Naive thymus-derived CD8-positive, alpha-beta T cell (primary cell): ENCODE measurements around the gene LIME1. TPM values are rescaled to one million over a fixed set of nuclear protein-coding genes. Genes with fewer than 3 reads are reported as not detected.
A peak's percentile ranks its signal among the peaks of the same experiment; 100 is the strongest.

Experiments used
- ATAC-seq, 2 donors: fragments of 150-1000 bp; cut with Tn5 transposase in 1 of 2; sonication (Bioruptor Pico), chemical (Tn5 transposase) in 1 of 2; 1 replicate in 1 of 2; 2 replicates in 1 of 2; pipeline ENCODE4 v1.10.0; 2021; ENCODE audit warnings: mild to moderate bottlenecking in 2 of 2, moderate library complexity in 2 of 2
- POLR2A ChIA-PET: fragments of 350-600 bp; sonication (Branson Sonifier 250); formaldehyde crosslinking; loops from one replicate; lab custom pipeline; 2021; ENCODE audit warnings: antibody characterized with exemption; lab: Charles Lee
- DNase-seq, 10 donors: peaks; one replicate each; pipeline versions ENCODE4 v3.0.0 to v3.0.0-alpha.2; 2020 to 2022
- H3K27ac Mint-ChIP-seq, 10 donors: one replicate each; pipeline ENCODE4 v1.8.0; 2020 to 2022; ENCODE audit warnings: mild to moderate bottlenecking in 10 of 10, mixed read lengths in 10 of 10, moderate library complexity in 4 of 10, inconsistent platforms in 1 of 10
- H3K27me3 Mint-ChIP-seq, 5 donors: one replicate each; pipeline ENCODE4 v1.8.0; 2021 to 2022; ENCODE audit warnings: mixed read lengths in 5 of 5
- H3K36me3 Mint-ChIP-seq, 3 donors: one replicate each; pipeline ENCODE4 v1.8.0; 2020 to 2022; ENCODE audit warnings: mixed read lengths in 3 of 3, mild to moderate bottlenecking in 2 of 3, inconsistent platforms in 1 of 3
- H3K4me1 Mint-ChIP-seq, 4 donors: one replicate each; pipeline ENCODE4 v1.8.0; 2021 to 2022; ENCODE audit warnings: mixed read lengths in 4 of 4
- H3K4me3 Mint-ChIP-seq, 10 donors: one replicate each; pipeline ENCODE4 v1.8.0; 2020 to 2022; ENCODE audit warnings: mild to moderate bottlenecking in 10 of 10, mixed read lengths in 10 of 10, moderate library complexity in 6 of 10, inconsistent platforms in 1 of 10
- H3K9me3 Mint-ChIP-seq, 9 donors: one replicate each; pipeline ENCODE4 v1.8.0; 2020 to 2022; ENCODE audit warnings: mixed read lengths in 9 of 9, mild to moderate bottlenecking in 3 of 9, inconsistent platforms in 1 of 9, moderate library complexity in 1 of 9
- polyA plus RNA-seq, 3 donors: library from polyadenylated mRNA; unstranded; fragments of 300-500 nt; fragmentation: Illumina TruSeq; gene quantifications; one replicate each; pipeline ENCODE4 v1.2.3, GENCODE V29; 2021
- total RNA-seq, 8 experiments: library from RNA in 2 of 8; stranded (reverse) in 2 of 8; gene quantifications; one replicate each; pipeline ENCODE4 v1.2.3 and lab custom pipeline; 2021 to 2026

Gene LIME1
- total and polyA plus RNA-seq, 5 experiments from 2014 or later = 95.0 to 292 (median 255) TPM

DNA sequence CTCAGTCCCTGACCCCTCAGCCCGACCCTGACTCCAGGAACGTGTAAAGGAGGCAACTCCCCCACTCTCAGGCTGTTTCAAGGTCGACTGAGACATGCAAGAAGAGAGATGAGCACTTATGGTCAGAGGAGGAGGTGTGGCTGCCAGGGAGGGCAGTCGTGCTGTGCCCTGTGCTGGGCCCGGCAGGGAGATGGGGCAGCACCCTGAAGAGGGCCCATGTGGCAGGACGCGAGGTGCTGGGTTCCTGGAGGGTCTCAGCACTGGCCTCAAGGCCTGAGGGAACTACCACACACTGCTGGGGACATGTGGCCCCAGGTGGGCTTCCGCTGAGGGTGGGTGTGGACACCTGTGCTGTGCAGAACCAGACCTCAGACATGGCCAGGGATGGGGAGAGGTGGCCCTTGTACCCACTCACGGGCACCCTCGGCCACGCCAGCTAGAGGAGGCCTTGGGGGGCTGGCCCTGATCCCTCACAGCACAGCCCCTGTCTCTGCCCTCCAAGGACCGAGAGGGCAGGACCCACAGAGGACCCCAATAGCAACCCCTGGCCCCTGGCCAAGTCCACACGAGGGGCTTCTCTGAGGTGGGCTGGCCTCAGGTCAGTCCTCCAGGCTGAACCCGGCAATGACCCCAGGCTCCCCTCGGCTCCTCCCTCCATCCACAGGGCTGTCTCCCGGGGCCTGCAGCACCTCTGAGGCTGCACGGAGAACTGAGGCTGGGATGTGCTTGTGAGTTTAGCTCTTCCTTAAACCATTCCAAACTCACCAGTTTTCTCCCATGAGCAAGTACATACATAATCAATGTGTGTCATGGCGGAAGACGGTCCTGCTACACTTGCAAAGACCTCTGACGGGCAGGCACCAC lies 11.8 kb downstream of the LIME1 start:
- Mint-ChIP-seq H3K4me3 (no peak overlapping the region), H3K27me3 (no peaks in the 10 kb centered on the region)
- ATAC-seq = no peak

DNA sequence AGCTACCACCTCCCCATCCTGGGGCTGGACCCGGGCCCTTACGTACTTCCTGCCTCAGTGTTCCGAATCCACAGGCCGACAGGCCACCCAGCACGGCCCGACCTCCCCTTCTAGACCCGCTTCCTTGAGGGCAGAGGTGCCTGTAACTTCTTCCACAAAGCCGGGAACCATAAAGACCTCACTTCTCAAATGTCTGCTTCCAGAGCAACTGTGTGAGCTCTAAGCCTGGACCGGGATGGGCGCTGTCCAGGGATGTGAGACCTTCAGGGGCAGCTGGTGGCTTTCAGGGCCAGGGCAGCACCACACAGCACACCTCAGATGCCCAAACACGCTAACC lies 12.4 kb downstream of the LIME1 start:
- Mint-ChIP-seq H3K27ac (peak overlapping the region in 6 of 10 donors; percentile 13 to 92 (median 57)), H3K9me3 (no peaks in the 10 kb centered on the region), H3K4me3 (peak overlapping the region in 1 of 10 donors; percentile 56), H3K27me3 (no peaks in the 10 kb centered on the region), H3K36me3 (peaks cover 0 to under 1% (median 0%) of the 10 kb centered on the region in 3 donors), H3K4me1 (peaks cover 13 to 44% (median 33%) of the 10 kb centered on the region in 4 donors)
- POLR2A ChIA-PET = interaction anchor here (1.5 to 4.5 kb wide), 3 partner anchors 11 to 122 kb away, joined by 5 to 137 read pairs (median 8); partner anchors contain the start of genes ARFRP1, GMEB2, LIME1 and SLC2A4RG
- no peak for DNase-seq
- no peak for ATAC-seq

More for the DNA sequence above, 11.8 kb downstream of the LIME1 start:
- H3K4me1 Mint-ChIP-seq = peaks cover 11 to 44% (median 31%) of the 10 kb centered on the region in 4 donors
- H3K36me3 Mint-ChIP-seq = peaks cover 0 to 6% (median 0%) of the 10 kb centered on the region in 3 donors
- peak overlapping the region in 5 of 10 donors; percentile 13 to 92 (median 62) for H3K27ac Mint-ChIP-seq
- POLR2A ChIA-PET = interaction anchor here (1.0 to 4.5 kb wide), 3 partner anchors 10 to 40 kb away, joined by 3 to 137 read pairs (median 8); partner anchors contain the start of genes ARFRP1, LIME1, SLC2A4RG and ZGPAT
- DNase-seq = no peak
- no peaks in the 10 kb centered on the region for H3K9me3 Mint-ChIP-seq

DNA sequence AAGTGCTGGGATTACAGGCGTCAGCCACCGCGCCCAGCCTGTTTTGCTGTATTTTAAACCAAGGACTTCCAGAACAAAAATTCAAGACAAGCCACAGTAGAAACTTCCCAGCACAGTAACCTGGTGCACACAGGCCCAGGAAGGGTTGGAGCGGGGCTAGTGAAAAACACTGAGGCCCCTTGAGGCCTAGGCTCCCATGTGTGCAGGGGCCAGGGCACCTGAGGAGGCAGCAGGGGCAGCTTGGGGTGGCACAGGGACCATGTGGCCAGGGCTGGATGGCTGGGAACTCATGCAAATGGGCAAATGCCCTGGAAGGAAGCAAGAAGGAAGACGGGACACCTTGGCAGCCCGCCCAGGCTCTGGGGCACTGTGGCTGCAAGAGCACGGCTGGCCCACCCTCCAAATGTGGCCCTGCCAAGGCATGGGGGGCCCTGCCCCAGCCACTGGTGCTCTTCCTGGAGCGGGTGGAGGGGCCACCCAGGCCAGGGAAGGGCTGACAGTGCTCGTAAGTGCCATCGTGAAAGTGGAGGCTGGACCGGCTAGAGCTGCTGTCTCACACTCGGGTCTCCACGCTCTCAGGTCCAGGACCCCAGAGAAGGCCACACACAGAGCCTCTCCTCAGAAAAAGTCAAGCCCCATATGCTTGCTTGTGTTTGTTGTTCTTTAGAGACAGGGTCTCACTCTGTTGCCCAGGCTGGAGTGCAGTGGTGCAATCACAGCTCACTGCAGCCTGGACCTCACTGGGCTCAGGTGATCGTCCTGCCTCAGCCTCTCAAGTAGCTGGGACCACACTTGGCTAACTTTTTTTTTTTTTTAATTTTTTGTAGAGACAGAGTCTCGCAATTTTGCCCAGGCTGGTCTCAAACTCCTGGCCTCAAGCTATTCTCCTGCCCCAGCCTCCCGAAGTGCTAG lies 13.4 kb downstream of the LIME1 start:
- Mint-ChIP-seq H3K27me3 (no peaks in the 10 kb centered on the region), H3K4me3 (peak overlapping the region in 5 of 10 donors; percentile 10 to 72 (median 65)), H3K9me3 (no peaks in the 10 kb centered on the region), H3K4me1 (peaks cover 15 to 46% (median 35%) of the 10 kb centered on the region in 4 donors), H3K27ac (peak overlapping the region in 9 of 10 donors; percentile 22 to 96 (median 83)), H3K36me3 (no peaks in the 10 kb centered on the region)
- ATAC-seq = no peak
- DNase-seq = no peak
- POLR2A ChIA-PET = interaction anchor here (0.9 to 4.5 kb wide), 10 partner anchors 12 to 212 kb away, joined by 3 to 137 read pairs (median 6); partner anchors contain the start of genes ARFRP1, GMEB2, LIME1 and PTK6

DNA sequence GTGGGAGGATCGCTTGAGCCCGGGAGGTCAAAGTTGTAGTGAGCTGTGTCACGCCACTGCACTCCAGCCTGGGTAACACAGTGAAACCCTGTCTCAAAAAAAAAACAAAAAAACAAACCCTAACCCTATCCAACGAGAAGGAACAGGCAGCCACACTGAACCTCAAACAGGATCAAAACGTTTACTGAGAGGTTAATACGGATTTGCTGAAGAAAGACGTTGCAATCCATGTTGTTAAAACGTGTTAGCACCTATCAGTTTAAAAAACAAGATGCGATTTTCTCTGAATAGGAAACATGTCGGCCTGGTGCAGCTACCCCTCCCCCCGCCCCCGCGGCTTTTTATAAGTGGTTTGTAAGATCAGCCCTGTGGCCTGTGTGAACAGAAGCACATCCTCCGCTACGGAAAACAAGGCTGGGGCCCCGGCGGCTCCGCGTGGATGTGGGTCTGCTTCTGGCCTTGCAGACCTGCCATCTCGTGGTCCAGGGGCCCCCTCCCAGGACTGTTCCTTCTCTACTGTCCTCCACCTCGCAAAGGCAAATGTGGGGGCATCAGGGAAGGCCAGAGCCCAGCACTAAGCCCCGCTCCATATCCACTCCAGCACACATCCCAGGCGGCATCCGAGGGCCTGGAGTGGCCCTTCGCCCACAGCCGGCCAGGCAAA lies 14.5 kb downstream of the LIME1 start:
- no peaks in the 10 kb centered on the region for H3K9me3 Mint-ChIP-seq
- peaks cover 16 to 48% (median 35%) of the 10 kb centered on the region in 4 donors for H3K4me1 Mint-ChIP-seq
- POLR2A ChIA-PET = interaction anchor here (0.6 to 4.5 kb wide), 17 partner anchors 13 to 213 kb away, joined by 3 to 137 read pairs (median 3); partner anchors contain the start of genes ARFRP1, GMEB2, LIME1 and PTK6
- peak; percentile 93 for ATAC-seq
- H3K27ac Mint-ChIP-seq = peak overlapping the region in 9 of 10 donors; percentile 84 to 98 (median 94)
- no peaks in the 10 kb centered on the region for H3K36me3 Mint-ChIP-seq
- H3K4me3 Mint-ChIP-seq = peak overlapping the region; percentile 67 to 86 (median 78)
- H3K27me3 Mint-ChIP-seq = no peaks in the 10 kb centered on the region
- peak; percentile 45 to 86 (median 58) for DNase-seq

DNA sequence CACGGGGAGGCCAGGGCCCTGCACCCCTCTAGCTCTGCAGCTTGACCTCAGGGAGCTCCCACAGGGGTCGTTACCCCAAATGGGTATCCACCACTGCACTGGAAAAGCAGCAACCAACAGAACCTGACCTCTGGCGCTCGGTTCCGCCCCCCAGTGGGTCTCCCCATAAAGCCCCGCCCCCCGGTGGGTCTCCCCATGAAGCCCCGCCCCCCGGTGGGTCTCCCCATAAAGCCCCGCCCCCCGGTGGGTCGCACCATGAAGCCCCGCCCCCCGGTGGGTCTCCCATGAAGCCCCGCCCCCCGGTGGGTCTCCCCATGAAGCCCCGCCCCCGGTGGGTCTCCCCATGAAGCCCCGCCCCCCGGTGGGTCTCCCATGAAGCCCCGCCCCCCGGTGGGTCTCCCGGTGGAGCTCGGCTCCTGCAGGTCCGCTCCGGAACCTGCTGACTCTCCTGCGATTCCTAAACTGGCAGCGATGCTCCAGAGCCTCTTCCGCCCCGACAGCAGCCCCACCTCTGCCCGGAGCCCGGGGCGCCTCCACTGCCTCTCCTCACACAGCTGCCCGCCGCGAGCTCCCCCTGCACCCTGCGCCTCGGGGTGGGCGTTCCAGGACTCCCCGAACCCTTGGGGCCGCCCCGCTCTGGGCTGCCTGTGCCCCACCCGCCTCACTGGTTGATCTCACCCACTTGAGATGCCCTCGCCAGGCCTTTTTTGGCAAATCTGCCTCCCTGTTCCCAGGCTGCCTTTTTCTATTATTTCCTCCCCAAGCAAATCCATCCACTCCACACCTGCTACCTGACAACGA lies 15.2 kb downstream of the LIME1 start:
- ATAC-seq = peak; percentile 28 to 38
- no peaks in the 10 kb centered on the region for H3K27me3 Mint-ChIP-seq
- POLR2A ChIA-PET = interaction anchor here (0.8 to 4.5 kb wide), 8 partner anchors 13 to 113 kb away, joined by 3 to 137 read pairs (median 5); partner anchors contain the start of genes ARFRP1, LIME1, SLC2A4RG and ZGPAT

DNA sequence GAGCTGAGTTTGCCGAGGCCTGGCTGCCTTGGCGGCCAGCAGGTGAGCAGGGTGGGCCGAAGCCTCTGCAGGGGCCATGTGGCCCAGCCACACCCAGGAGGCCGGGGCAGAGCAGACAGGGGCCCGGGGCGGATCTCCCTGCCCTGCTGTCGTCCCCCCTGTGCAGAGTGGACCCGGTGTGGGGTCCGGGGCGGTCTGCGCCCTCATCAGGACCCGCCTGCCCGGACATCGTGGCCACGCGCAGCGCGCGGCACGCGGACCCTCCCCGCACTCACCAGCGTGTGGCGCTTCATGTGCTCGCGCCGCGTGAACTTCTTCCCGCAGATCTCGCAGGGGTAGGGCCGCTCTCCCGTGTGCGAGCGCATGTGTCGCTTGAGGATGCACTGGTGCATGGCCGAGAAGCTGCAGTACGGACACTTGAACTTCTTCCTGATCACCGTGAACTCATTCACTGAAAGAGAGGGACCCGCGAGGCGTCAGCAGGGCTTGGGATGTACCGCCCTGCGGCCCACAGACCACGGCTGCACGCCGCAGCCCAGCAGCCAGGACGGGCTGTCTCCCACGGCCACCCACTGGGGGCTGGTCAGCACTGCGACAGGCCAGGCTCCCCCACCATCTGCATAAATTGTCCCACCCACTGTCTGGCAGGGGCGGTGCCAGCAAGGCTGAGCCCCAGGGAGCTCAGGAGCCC lies 16.1 kb downstream of the LIME1 start:
- no peak for ATAC-seq
- Mint-ChIP-seq H3K27ac (peak overlapping the region in 2 of 10 donors; percentile 20 to 47), H3K27me3 (no peaks in the 10 kb centered on the region), H3K9me3 (no peaks in the 10 kb centered on the region), H3K4me3 (peak overlapping the region in 2 of 10 donors; percentile 15 to 72), H3K4me1 (peaks cover 25 to 63% (median 43%) of the 10 kb centered on the region in 4 donors), H3K36me3 (no peaks in the 10 kb centered on the region)
- no peak for DNase-seq
- POLR2A ChIA-PET = interaction anchor here (1.3 to 4.5 kb wide), 4 partner anchors 14 to 113 kb away, joined by 3 to 137 read pairs (median 15); partner anchors contain the start of genes ARFRP1, LIME1, SLC2A4RG and ZGPAT

More for the DNA sequence above, 15.2 kb downstream of the LIME1 start:
- Mint-ChIP-seq H3K4me1 (peaks cover 22 to 55% (median 40%) of the 10 kb centered on the region in 4 donors), H3K27ac (peak overlapping the region in 9 of 10 donors; percentile 84 to 98 (median 94)), H3K36me3 (no peaks in the 10 kb centered on the region), H3K4me3 (peak overlapping the region; percentile 67 to 86 (median 78)), H3K9me3 (no peaks in the 10 kb centered on the region)
- peak in 4 of 10 donors; percentile 23 to 30 (median 30) for DNase-seq

DNA sequence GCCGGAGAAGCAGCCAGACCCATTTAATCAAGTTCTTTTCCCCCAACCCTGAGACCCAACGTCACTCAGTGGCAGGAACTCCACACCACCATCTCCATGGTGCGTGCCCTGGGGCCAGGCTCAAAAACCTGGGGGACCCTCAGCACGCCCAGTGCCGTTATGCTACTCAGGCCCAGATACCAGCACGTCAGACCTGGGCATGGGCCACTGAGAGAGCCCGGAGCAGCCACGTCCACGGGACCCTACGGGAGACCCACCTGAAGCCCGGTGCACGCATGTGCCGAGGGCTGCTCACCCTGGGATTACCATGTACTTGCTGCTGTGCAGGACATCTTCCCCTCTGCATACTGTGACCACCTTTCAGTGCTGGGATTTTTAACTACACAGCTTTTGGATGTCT lies 16.9 kb downstream of the LIME1 start:
- Mint-ChIP-seq H3K27me3 (no peaks in the 10 kb centered on the region), H3K4me1 (peaks cover 24 to 63% (median 42%) of the 10 kb centered on the region in 4 donors), H3K9me3 (no peaks in the 10 kb centered on the region), H3K4me3 (peak overlapping the region in 1 of 10 donors; percentile 9), H3K27ac (peak overlapping the region in 6 of 10 donors; percentile 16 to 47 (median 30)), H3K36me3 (no peaks in the 10 kb centered on the region)
- DNase-seq = no peak
- POLR2A ChIA-PET = interaction anchor here (1.6 to 4.1 kb wide), 2 partner anchors 45 to 114 kb away, joined by 3 to 26 read pairs; partner anchors contain the start of genes ARFRP1 and ZGPAT
- no peak for ATAC-seq

DNA sequence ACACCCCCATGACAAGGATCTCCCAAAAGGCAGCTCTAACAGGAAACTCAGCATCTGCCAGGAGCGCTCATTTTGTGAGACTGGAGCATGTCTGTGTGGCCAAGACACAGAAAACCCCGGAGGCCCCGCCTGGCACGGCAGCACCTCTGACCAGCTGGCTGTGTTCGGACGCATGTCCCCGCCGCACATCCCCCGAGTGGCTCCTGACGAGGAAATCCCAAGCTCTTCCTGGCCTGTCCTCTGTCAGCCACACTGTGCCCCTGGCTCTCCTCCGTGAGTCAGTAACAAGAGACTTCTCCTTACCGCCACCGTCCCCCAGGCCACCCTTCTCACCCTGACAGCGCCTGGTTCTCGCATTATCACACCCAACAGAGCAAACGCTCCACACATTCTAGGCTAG lies 17.5 kb downstream of the LIME1 start:
- no peaks in the 10 kb centered on the region for H3K27me3 Mint-ChIP-seq
- peak overlapping the region in 3 of 10 donors; percentile 16 to 56 (median 29) for H3K27ac Mint-ChIP-seq
- ATAC-seq = no peak
- H3K9me3 Mint-ChIP-seq = no peaks in the 10 kb centered on the region
- DNase-seq = no peak
- peak overlapping the region in 1 of 10 donors; percentile 13 for H3K4me3 Mint-ChIP-seq
- POLR2A ChIA-PET = interaction anchor here (1.6 to 4.1 kb wide), 2 partner anchors 46 to 115 kb away, joined by 3 to 26 read pairs; partner anchors contain the start of genes ARFRP1 and ZGPAT
- peaks cover 22 to 57% (median 37%) of the 10 kb centered on the region in 4 donors for H3K4me1 Mint-ChIP-seq
- no peaks in the 10 kb centered on the region for H3K36me3 Mint-ChIP-seq

DNA sequence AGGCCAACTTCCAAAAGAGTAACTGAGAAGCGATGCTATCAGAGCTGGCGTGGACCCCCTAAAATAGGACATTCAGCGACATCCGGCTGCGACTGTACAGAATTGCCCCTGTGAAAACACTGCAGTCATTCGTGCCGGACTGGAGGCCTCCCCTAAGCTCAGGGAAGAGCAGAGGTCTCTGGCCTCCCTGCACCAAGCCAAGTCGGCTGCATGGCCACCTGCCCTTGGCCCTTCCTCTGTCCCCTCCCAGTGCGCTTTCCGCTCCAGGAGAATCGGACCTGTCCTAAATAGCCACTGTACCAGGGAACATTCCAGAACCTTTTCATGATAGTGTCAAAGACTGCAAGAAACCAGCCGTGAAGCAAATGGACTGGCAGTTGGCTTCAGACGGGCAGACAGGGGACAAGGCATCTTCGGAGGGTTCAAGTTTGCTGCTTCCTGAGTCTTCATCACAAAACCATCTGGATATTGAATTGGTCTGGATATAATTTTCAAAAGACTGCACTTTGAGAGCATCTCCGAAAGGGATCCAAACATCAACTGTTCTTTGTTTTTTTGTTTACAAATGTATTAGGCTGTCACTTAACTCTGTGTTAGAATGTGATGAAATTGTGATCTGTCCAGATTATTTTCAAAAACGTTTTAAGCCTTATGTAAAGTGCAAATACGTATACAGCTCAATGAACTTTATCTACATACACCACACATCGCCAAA lies 19.6 kb downstream of the LIME1 start:
- H3K27ac Mint-ChIP-seq = peak overlapping the region in 1 of 10 donors; percentile 70

More for the DNA sequence above, 19.6 kb downstream of the LIME1 start:
- DNase-seq (no peak), ATAC-seq (no peak)
- peaks cover 16 to 39% (median 23%) of the 10 kb centered on the region in 4 donors for H3K4me1 Mint-ChIP-seq
- no peaks in the 10 kb centered on the region for H3K36me3 Mint-ChIP-seq
- POLR2A ChIA-PET = interaction anchor here (0.6 to 1.2 kb wide), 5 partner anchors 9 to 52 kb away, joined by 3 to 5 read pairs (median 3); partner anchors contain the start of genes ARFRP1 and ZGPAT
- no peaks in the 10 kb centered on the region for H3K9me3 Mint-ChIP-seq
- H3K27me3 Mint-ChIP-seq = no peaks in the 10 kb centered on the region
- H3K4me3 Mint-ChIP-seq = peak overlapping the region in 2 of 10 donors; percentile 16 to 44
